Limb (tissue), 2 donors: Measurements from ENCODE around the gene FASTK.

Experiments used
- DNase-seq, 2 donors: peaks; one replicate each; pipeline ENCODE4 v3.0.0-alpha.2; 2016; ENCODE audit errors: extremely low spot score in 2 of 2

Gene FASTK

GRCh38 chr7:151080522-151081169 is at the start of gene FASTK:
Gene FASTK, minus strand, starts transcription at chr7:151080809. Its CDS starts 43 bp downstream, at chr7:151080766.
- peak; percentile 90 to 94 for DNase-seq

- no peak for DNase-seq
Measured at GRCh38 chr7:151129960-151130591, 49.5 kb upstream of the FASTK start.

GRCh38 chr7:151129117-151129959 is 48.7 kb upstream of the FASTK start:
- DNase-seq: no peak

GRCh38 chr7:151128716-151129115 is 48.1 kb upstream of the FASTK start:
- DNase-seq: no peak

- no peak for DNase-seq
Measured at GRCh38 chr7:151128144-151128543, 47.5 kb upstream of the FASTK start.

GRCh38 chr7:151126491-151127137 is 46.0 kb upstream of the FASTK start:
- DNase-seq: no peak

GRCh38 chr7:151125846-151126481 is 45.4 kb upstream of the FASTK start:
- peak in 1 of 2 donors; percentile 76 for DNase-seq

- DNase-seq: no peak
Measured at GRCh38 chr7:151125470-151125845, 44.8 kb upstream of the FASTK start.

- DNase-seq: no peak
Measured at GRCh38 chr7:151124899-151125399, 44.3 kb upstream of the FASTK start.

GRCh38 chr7:151124481-151124880 is 43.9 kb upstream of the FASTK start:
- no peak for DNase-seq

- DNase-seq: peak; percentile 78 to 91
Measured at GRCh38 chr7:151123822-151124464, 43.3 kb upstream of the FASTK start.

- DNase-seq: no peak
Measured at GRCh38 chr7:151123158-151123821, 42.7 kb upstream of the FASTK start.

GRCh38 chr7:151122796-151123157 is 42.2 kb upstream of the FASTK start:
- no peak for DNase-seq

- DNase-seq: no peak
Measured at GRCh38 chr7:151122276-151122675, 41.7 kb upstream of the FASTK start.

GRCh38 chr7:151121380-151122170 is 41.0 kb upstream of the FASTK start:
- DNase-seq: no peak

GRCh38 chr7:151120896-151121295 is 40.3 kb upstream of the FASTK start:
- DNase-seq: no peak

GRCh38 chr7:151119902-151120301 is 39.3 kb upstream of the FASTK start:
- no peak for DNase-seq

GRCh38 chr7:151119055-151119415 is 38.4 kb upstream of the FASTK start:
- no peak for DNase-seq
